Small intestine (tissue), 7 donors: Measurements from ENCODE around the gene PRUNE2. TPM values are rescaled to one million over a fixed set of nuclear protein-coding genes. Genes with fewer than 3 reads are reported as not detected.
A peak's percentile ranks its signal among the peaks of the same experiment; 100 is the strongest.

ENCODE experiments used
- DNase-seq, 2 donors: peaks; one replicate each; pipeline versions ENCODE4 v3.0.0 to v3.0.0-alpha.2; 2013
- FAIRE-seq: peaks from 2 replicates; lab custom pipeline; 2012; peaks lifted over from hg19 to GRCh38; lab: Jason Lieb, UNC
- H3K27ac ChIP-seq, 3 donors: one replicate each; pipeline ENCODE4 v1.5.1; 2013; ENCODE audit warnings: low read length in 2 of 3, mild to moderate bottlenecking in 2 of 3, control low read depth in 1 of 3, inconsistent platforms in 1 of 3, low read depth in 1 of 3, moderate library complexity in 1 of 3
- H3K27me3 ChIP-seq, 3 donors: one replicate each; pipeline ENCODE4 v1.6.1; 2013; ENCODE audit warnings: low read length in 3 of 3, inconsistent platforms in 1 of 3; ENCODE audit not compliant: control insufficient read depth in 3 of 3, insufficient read depth in 3 of 3
- H3K36me3 ChIP-seq, 3 donors: one replicate each; pipeline ENCODE4 v1.6.1; 2013; ENCODE audit warnings: low read length in 3 of 3, inconsistent platforms in 1 of 3, low read depth in 1 of 3, mild to moderate bottlenecking in 1 of 3, moderate library complexity in 1 of 3; ENCODE audit not compliant: control insufficient read depth in 3 of 3, insufficient read depth in 2 of 3
- H3K4me1 ChIP-seq, 3 donors: one replicate each; pipeline ENCODE4 v1.6.1; 2013; ENCODE audit warnings: low read length in 2 of 3, inconsistent platforms in 1 of 3, low read depth in 1 of 3, mild to moderate bottlenecking in 1 of 3, moderate library complexity in 1 of 3; ENCODE audit not compliant: control insufficient read depth in 3 of 3, insufficient read depth in 2 of 3
- H3K4me3 ChIP-seq, 3 donors: one replicate each; pipeline ENCODE4 v1.5.1; 2013; ENCODE audit warnings: low read length in 3 of 3, control low read depth in 1 of 3, inconsistent platforms in 1 of 3, low read depth in 1 of 3, mild to moderate bottlenecking in 1 of 3, moderate library complexity in 1 of 3
- H3K9me3 ChIP-seq, 2 donors: one replicate each; pipeline ENCODE4 v1.6.1; 2013; ENCODE audit warnings: low read depth in 1 of 2, low read length in 1 of 2; ENCODE audit not compliant: control insufficient read depth in 2 of 2, insufficient read depth in 1 of 2
- WGBS, 3 donors: extraction: QIAGEN DNeasy Blood & Tissue Kit; methylation state at CpG; one replicate each; pipeline ENCODE4 v1.1.7; 2013; 5-methylcytosine and 5-hydroxymethylcytosine counted together
- polyA plus RNA-seq, 4 donors: library from polyadenylated mRNA; stranded (reverse) in 3 of 4; unstranded in 1 of 4; fragments of 200-250 nt in 3 of 4; fragments of 120-200 nt in 1 of 4; gene quantifications; one replicate each; pipeline versions ENCODE4 v1.2.1 to v1.2.3, GENCODE V29; 2013
- donor health status: healthy with polysubstance abuse.
- donor health status: control.
- donor health status: control.
- donor health status: Bipolar disorder and iron deficiency.
- donor health status: healthy.

PRUNE2 gene
- polyA plus RNA-seq, 4 donors: 1.1 to 62.1 (median 7.5) TPM

GRCh38 chr9:76583256-76583655 is 322.7 kb downstream of the PRUNE2 start:
- Histone ChIP-seq H3K36me3 (no peaks in the 10 kb centered on the region), H3K27me3 (no peaks in the 10 kb centered on the region), H3K4me3 (no peak overlapping the region), H3K9me3 (no peaks in the 10 kb centered on the region), H3K27ac (no peak overlapping the region), H3K4me1 (peaks cover 6 to 44% (median 7%) of the 10 kb centered on the region in 3 donors)
- 91 to 97% (median 91%) methylated on average over 7 of the region's 7 CpGs for WGBS, 3 donors
- FAIRE-seq: no peak
- DNase-seq: no peak

GRCh38 chr9:76581731-76582130 is 324.2 kb downstream of the PRUNE2 start:
- peak overlapping the region in 1 of 3 donors; percentile 41 for H3K27ac ChIP-seq
- no peaks in the 10 kb centered on the region for H3K9me3 ChIP-seq
- no peaks in the 10 kb centered on the region for H3K36me3 ChIP-seq
- peaks cover 4 to 29% (median 5%) of the 10 kb centered on the region in 3 donors for H3K4me1 ChIP-seq
- no peak for FAIRE-seq
- no peak overlapping the region for H3K4me3 ChIP-seq
- peak; percentile 61 to 70 for DNase-seq
- no peaks in the 10 kb centered on the region for H3K27me3 ChIP-seq
- WGBS, 3 donors: 36 to 68% (median 47%) methylated on average over 2 of the region's 2 CpGs

- Histone ChIP-seq H3K9me3 (no peaks in the 10 kb centered on the region), H3K36me3 (no peaks in the 10 kb centered on the region), H3K27ac (no peak overlapping the region), H3K4me1 (peaks cover 4 to 27% (median 5%) of the 10 kb centered on the region in 3 donors), H3K4me3 (no peak overlapping the region), H3K27me3 (no peaks in the 10 kb centered on the region)
- 76 to 95% (median 92%) methylated on average over 3 of the region's 3 CpGs for WGBS, 3 donors
- FAIRE-seq (peak; percentile 36), DNase-seq (no peak)
Observed at GRCh38 chr9:76580820-76581219, 325.1 kb downstream of the PRUNE2 start.

DNA sequence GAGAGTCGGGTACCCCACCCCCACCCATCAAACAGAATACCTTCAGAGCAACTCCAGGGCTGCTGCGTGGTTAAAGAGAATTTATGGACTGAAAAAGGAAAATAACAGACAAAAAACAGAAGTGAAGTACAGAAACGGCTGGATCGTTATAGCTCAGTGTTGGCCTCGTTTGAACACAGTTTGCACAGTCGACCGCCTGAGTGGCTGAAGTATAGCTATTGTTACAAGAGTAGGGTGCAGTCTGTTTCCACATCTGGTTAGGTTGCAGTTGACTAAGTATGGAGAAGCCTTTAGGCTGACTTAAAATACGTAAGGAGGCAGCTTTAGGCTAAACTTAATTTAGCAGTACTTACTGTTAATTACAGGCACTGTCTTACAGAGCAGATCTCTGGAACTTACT is 325.7 kb downstream of the PRUNE2 start:
- Histone ChIP-seq H3K4me1 (peaks cover 0 to 20% (median 4%) of the 10 kb centered on the region in 3 donors), H3K27me3 (no peaks in the 10 kb centered on the region), H3K36me3 (no peaks in the 10 kb centered on the region), H3K4me3 (no peak overlapping the region), H3K27ac (no peak overlapping the region), H3K9me3 (no peaks in the 10 kb centered on the region)
- no peak for FAIRE-seq
- DNase-seq: no peak
- 62 to 90% (median 77%) methylated on average over 8 of the region's 8 CpGs for WGBS, 3 donors

- Histone ChIP-seq H3K36me3 (peaks cover 0 to 3% (median 0%) of the 10 kb centered on the region in 3 donors), H3K27ac (peak overlapping the region in 1 of 3 donors; percentile 40), H3K9me3 (no peaks in the 10 kb centered on the region), H3K4me1 (peaks cover 0 to 8% (median 4%) of the 10 kb centered on the region in 3 donors), H3K27me3 (no peaks in the 10 kb centered on the region), H3K4me3 (no peak overlapping the region)
- DNase-seq (peak in 1 of 2 donors; percentile 52), FAIRE-seq (no peak)
- 58 to 85% (median 73%) methylated on average over 5 of the region's 5 CpGs for WGBS, 3 donors
Observed at GRCh38 chr9:76576344-76576743, 329.6 kb downstream of the PRUNE2 start.

- Histone ChIP-seq H3K9me3 (peaks cover 0 to 2% of the 10 kb centered on the region in 2 donors), H3K27ac (no peak overlapping the region), H3K36me3 (peaks cover 0 to 3% (median 0%) of the 10 kb centered on the region in 3 donors), H3K4me3 (no peak overlapping the region), H3K4me1 (peaks cover 0 to 8% (median 4%) of the 10 kb centered on the region in 3 donors), H3K27me3 (peaks cover 0 to under 1% (median 0%) of the 10 kb centered on the region in 3 donors)
- FAIRE-seq (no peak), DNase-seq (no peak)
- 93 to 98% (median 95%) methylated on average over 2 of the region's 2 CpGs for WGBS, 3 donors
Observed at GRCh38 chr9:76575761-76576160, 330.2 kb downstream of the PRUNE2 start.

- no peak for FAIRE-seq
- 78 to 82% (median 81%) methylated on average over 9 of the region's 9 CpGs for WGBS, 3 donors
Observed at GRCh38 chr9:76573905-76574760, 331.8 kb downstream of the PRUNE2 start.

DNA sequence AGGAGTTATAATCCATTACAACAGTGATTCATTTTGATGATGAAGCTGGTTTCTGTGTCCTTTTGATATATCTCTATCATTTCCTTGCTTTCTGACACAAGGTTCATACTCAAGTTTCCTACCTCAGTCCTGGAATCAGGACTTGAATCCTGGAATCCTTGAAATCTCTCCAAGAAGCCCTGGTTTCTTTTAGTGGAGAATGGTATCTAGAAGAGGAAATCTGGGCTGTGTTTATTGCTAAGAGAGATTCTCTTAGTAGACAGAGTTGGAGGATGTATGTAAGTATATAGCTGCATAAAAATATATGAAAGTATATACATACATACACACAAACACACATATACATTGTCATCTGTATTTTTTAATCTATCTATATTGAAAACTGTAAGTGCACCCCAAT is 332.5 kb downstream of the PRUNE2 start:
- Histone ChIP-seq H3K9me3 (peaks cover 0 to 9% of the 10 kb centered on the region in 2 donors), H3K4me3 (no peak overlapping the region), H3K27ac (no peak overlapping the region), H3K4me1 (peaks cover 0 to 8% (median 4%) of the 10 kb centered on the region in 3 donors), H3K36me3 (peaks cover 0 to 7% (median 2%) of the 10 kb centered on the region in 3 donors), H3K27me3 (peaks cover 0 to 2% (median 0%) of the 10 kb centered on the region in 3 donors)
- DNase-seq: no peak
- no peak for FAIRE-seq

More at GRCh38 chr9:76573905-76574760, 331.8 kb downstream of the PRUNE2 start:
- DNase-seq: peak in 1 of 2 donors; percentile 34
- H3K9me3 ChIP-seq: peaks cover 0 to 9% of the 10 kb centered on the region in 2 donors
- H3K4me3 ChIP-seq: no peak overlapping the region
- H3K27me3 ChIP-seq: peaks cover 0 to 2% (median 0%) of the 10 kb centered on the region in 3 donors
- H3K4me1 ChIP-seq: peaks cover 0 to 8% (median 4%) of the 10 kb centered on the region in 3 donors
- H3K36me3 ChIP-seq: peaks cover 0 to 7% (median 2%) of the 10 kb centered on the region in 3 donors
- no peak overlapping the region for H3K27ac ChIP-seq
